ENCODE measurements around the gene ARID3A. TPM values are rescaled to one million over a fixed set of nuclear protein-coding genes. Genes with fewer than 3 reads are reported as not detected.

The ARID3A gene
- total and polyA plus RNA-seq, 2 donors (not counting 3 experiments of a cell fraction or from before 2014, with no cell fraction given) = 5.4 to 13.2 TPM

DNA sequence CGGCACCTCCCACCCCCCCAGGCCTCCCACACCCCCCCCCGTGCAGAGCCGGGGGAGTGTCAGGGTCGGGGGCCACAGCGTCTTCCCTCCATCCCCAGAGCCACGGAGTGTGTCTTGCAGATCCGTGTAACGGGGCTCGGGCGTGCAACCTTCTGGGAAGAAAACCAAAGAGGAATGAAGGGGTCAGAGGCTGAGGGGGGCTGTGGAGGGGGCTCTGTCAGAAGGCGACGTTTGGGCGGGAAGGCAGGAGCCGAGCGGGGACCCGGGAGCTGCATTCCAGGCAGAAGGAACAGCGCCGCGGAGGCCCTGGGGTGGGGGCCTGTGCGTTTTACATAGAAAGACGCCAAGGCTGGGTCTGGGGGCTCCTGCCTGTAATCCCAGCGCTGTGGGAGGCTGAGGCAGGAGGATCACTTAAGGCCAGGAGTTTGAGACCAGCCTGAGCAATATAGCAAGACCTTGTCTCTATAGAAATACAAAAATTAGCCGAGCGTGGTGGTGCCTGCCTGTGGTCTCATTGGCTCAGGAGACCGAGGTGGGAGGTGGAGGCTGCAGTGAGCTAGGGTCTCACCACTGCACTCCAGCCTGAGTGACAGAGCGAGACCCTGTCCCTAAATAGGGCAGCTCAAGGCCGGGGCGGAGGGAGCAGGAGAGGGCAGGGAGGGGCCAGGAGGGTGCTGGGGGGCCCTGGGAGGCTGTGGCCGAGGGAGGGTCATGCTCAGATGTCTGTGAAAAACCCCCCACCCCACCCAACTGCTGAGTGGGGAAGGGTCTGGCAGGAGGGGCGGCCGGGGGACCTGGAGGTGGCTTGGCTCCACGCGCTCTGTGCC, 27.8 kb downstream of the ARID3A start:
- TF ChIP-seq MYC (IDR thresholded peaks at IDR 0.05; ENCODE audit: low read depth, low read length) (no peak), POLR2AphosphoS5 (IDR thresholded peaks at IDR 0.05; ENCODE audit: insufficient read depth, low read depth, low read length) (no peak)
- TF ChIP-seq, protein P1, sequence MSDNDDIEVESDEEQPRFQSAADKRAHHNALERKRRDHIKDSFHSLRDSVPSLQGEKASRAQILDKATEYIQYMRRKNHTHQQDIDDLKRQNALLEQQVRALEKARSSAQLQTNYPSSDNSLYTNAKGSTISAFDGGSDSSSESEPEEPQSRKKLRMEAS (IDR thresholded peaks at IDR 0.05; ENCODE audit: insufficient read depth, insufficient read length) = no peak
- TF ChIP-seq, protein P2, sequence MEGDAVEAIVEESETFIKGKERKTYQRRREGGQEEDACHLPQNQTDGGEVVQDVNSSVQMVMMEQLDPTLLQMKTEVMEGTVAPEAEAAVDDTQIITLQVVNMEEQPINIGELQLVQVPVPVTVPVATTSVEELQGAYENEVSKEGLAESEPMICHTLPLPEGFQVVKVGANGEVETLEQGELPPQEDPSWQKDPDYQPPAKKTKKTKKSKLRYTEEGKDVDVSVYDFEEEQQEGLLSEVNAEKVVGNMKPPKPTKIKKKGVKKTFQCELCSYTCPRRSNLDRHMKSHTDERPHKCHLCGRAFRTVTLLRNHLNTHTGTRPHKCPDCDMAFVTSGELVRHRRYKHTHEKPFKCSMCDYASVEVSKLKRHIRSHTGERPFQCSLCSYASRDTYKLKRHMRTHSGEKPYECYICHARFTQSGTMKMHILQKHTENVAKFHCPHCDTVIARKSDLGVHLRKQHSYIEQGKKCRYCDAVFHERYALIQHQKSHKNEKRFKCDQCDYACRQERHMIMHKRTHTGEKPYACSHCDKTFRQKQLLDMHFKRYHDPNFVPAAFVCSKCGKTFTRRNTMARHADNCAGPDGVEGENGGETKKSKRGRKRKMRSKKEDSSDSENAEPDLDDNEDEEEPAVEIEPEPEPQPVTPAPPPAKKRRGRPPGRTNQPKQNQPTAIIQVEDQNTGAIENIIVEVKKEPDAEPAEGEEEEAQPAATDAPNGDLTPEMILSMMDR (IDR thresholded peaks at IDR 0.05; ENCODE audit: extremely low read depth in 1 of 2, insufficient read depth in 1 of 2, low read depth in 1 of 2, low read length in 2 of 2) = no peak
- no peak for FAIRE-seq
- no peak for DNase-seq (ENCODE audit: low read depth, low spot score)
- Histone ChIP-seq H2AFZ (ENCODE audit: low read depth, low read length) (no peak overlapping the region), H3K79me2 (ENCODE audit: control insufficient read depth, insufficient read depth, low read length) (no peaks in the 10 kb centered on the region), H3K9me1 (replicated peaks; ENCODE audit: control insufficient read depth, extremely low read depth, insufficient read depth, low read length) (no peaks in the 10 kb centered on the region), H4K20me1 (replicated peaks; ENCODE audit: control insufficient read depth, extremely low read depth, insufficient read depth, low read length) (no peaks in the 10 kb centered on the region), H3K27me3 (ENCODE audit: control insufficient read depth in 2 of 2, insufficient read depth in 2 of 2, low read length in 2 of 2) (no peaks in the 10 kb centered on the region), H3K4me1 (ENCODE audit: control insufficient read depth, extremely low read depth, insufficient read depth, low read length) (peaks cover 4% of the 10 kb centered on the region), H3K4me2 (ENCODE audit: insufficient read depth, low read length) (no peak overlapping the region), H3K27ac (ENCODE audit: insufficient read depth, low read depth, low read length) (no peak overlapping the region), H3K9ac (replicated peaks; ENCODE audit: extremely low read depth, insufficient read depth, low read length) (no peak overlapping the region), H3K4me3 (replicated peaks in 1 of 3; ENCODE audit: insufficient read depth in 1 of 3, low read depth in 1 of 3, low read length in 3 of 3) (no peak overlapping the region), H3K36me3 (ENCODE audit: control insufficient read depth in 2 of 2, extremely low read depth in 1 of 2, insufficient read depth in 2 of 2, low read length in 2 of 2) (no peaks in the 10 kb centered on the region), H3K9me3 (replicated peaks; ENCODE audit: control insufficient read depth, insufficient read depth, low read length) (no peaks in the 10 kb centered on the region)
- no TSS peak for BruUV-seq (replicated peaks)
- intact Hi-C loops (cut with micrococcal nuclease) = no loop called here
- ChIA-PET CTCF (interaction anchor here (1.5 kb wide), 1 partner anchor 48 kb away, joined by 3 read pairs; no protein-coding TSS in a partner anchor), POLR2A (no interaction called here)
- dilution Hi-C loops (cut with MboI; ENCODE audit: extremely low pct_ligation_motif_present, low sequenced_read_pairs) = no loop called here
